ENCODE measurements around the gene PRXL2C. TPM values are rescaled to one million over a fixed set of nuclear protein-coding genes. Genes with fewer than 3 reads are reported as not detected.
A peak's percentile ranks its signal among the peaks of the same experiment; 100 is the strongest.

The PRXL2C gene
- total and polyA plus RNA-seq, 2 of the 13 experiments (the other 11 are each of a cell fraction or from before 2014, with no cell fraction given) = 11.0 to 13.2 TPM

- TF ChIP-seq FLYWCH1 (CRISPR knock-in tag; IDR thresholded peaks at IDR 0.05) (no peak), POLR2A (IDR thresholded peaks at IDR 0.05; ENCODE audit: insufficient read depth in 1 of 2, low read depth in 2 of 2, low read length in 2 of 2) (peak in 1 of 2 experiments; percentile 55; a peak in 1 of 4 replicates), KDM5B (CRISPR knock-in tag; IDR thresholded peaks at IDR 0.05; ENCODE audit: borderline replicate concordance) (0 out of 2 replicates have a peak, but pooled peaks have one; percentile 36), MIXL1 (CRISPR knock-in tag; IDR thresholded peaks at IDR 0.05) (no peak), SP1 (IDR thresholded peaks at IDR 0.05) (no peak), SP1 (CRISPR knock-in tag; IDR thresholded peaks at IDR 0.05) (no peak), PAF1 (CRISPR knock-in tag; IDR thresholded peaks at IDR 0.05) (no peak), ZSCAN22 (CRISPR knock-in tag; IDR thresholded peaks at IDR 0.05) (no peak), TARDBP (CRISPR knock-in tag; IDR thresholded peaks at IDR 0.05) (no peak), HNF4G (IDR thresholded peaks at IDR 0.05; ENCODE audit: borderline replicate concordance, low read depth, low read length) (no peak), HNF4G (CRISPR knock-in tag; IDR thresholded peaks at IDR 0.05; ENCODE audit: borderline replicate concordance, low read depth) (no peak), SCMH1 (CRISPR knock-in tag; IDR thresholded peaks at IDR 0.05; ENCODE audit: borderline replicate concordance) (no peak), ZNF788 (CRISPR knock-in tag; IDR thresholded peaks at IDR 0.05; ENCODE audit: borderline replicate concordance) (no peak), CHD2 (IDR thresholded peaks at IDR 0.05; ENCODE audit: low read depth, low read length) (no peak), GPBP1L1 (CRISPR knock-in tag; IDR thresholded peaks at IDR 0.05) (no peak), MYC (CRISPR knock-in tag; IDR thresholded peaks at IDR 0.05; ENCODE audit: borderline replicate concordance) (no peak), ZNF850 (CRISPR knock-in tag; conservative IDR thresholded peaks at IDR 0.05) (no peak), MAFF (IDR thresholded peaks at IDR 0.05; ENCODE audit: low read depth, low read length) (no peak), DMAP1 (CRISPR knock-in tag; IDR thresholded peaks at IDR 0.05) (no peak)
These were observed 35.5 kb downstream of the PRXL2C start, which contains the start of gene CDC14B (continued) for GRCh38 chr9:96619491-96620180.
